Kidney (tissue), 14 donors: ENCODE data around the gene DUSP14. TPM values are rescaled to one million over a fixed set of nuclear protein-coding genes. Genes with fewer than 3 reads are reported as not detected.

Experiments
- DNase-seq, 5 donors: peaks; one replicate each; pipeline ENCODE4 v3.0.0-alpha.2; 2013 to 2020
- FAIRE-seq: peaks from 2 replicates; lab custom pipeline; 2012; peaks lifted over from hg19 to GRCh38; lab: Jason Lieb, UNC
- H3K27ac ChIP-seq, 2 donors: one replicate each; pipeline ENCODE4 v1.7.0; 2013; ENCODE audit warnings: low read depth in 2 of 2, low read length in 2 of 2, inconsistent platforms in 1 of 2
- H3K27me3 ChIP-seq: one replicate; pipeline ENCODE4 v1.7.1; 2013; ENCODE audit warnings: low read length, inconsistent platforms; ENCODE audit not compliant: control insufficient read depth, insufficient read depth
- H3K36me3 ChIP-seq, 3 donors: one replicate each; pipeline versions ENCODE4 v1.7.0 to v1.7.1; 2013; ENCODE audit warnings: low read length in 3 of 3, control low read depth in 1 of 3, inconsistent platforms in 1 of 3; ENCODE audit not compliant: insufficient read depth in 3 of 3, control insufficient read depth in 2 of 3
- H3K4me1 ChIP-seq, 3 donors: one replicate each; pipeline versions ENCODE4 v1.7.0 to v1.7.1; 2013; ENCODE audit warnings: low read length in 3 of 3, inconsistent platforms in 1 of 3, low read depth in 1 of 3; ENCODE audit not compliant: control insufficient read depth in 2 of 3, insufficient read depth in 2 of 3
- H3K4me3 ChIP-seq, 3 donors: one replicate each; pipeline versions ENCODE4 v1.7.0 to v1.8.1; 2013; ENCODE audit warnings: low read length in 3 of 3, control low read depth in 1 of 3, inconsistent platforms in 1 of 3
- H3K9ac ChIP-seq, 3 donors: one replicate each; pipeline versions ENCODE4 v1.7.0 to v1.7.1; 2013; ENCODE audit warnings: low read length in 3 of 3, control low read depth in 1 of 3, inconsistent platforms in 1 of 3
- H3K9me3 ChIP-seq, 3 donors: one replicate each; pipeline versions ENCODE4 v1.7.0 to v1.7.1; 2013; ENCODE audit warnings: low read length in 3 of 3, control low read depth in 1 of 3, inconsistent platforms in 1 of 3; ENCODE audit not compliant: control insufficient read depth in 2 of 3, insufficient read depth in 1 of 3
- intact Hi-C: fragments of 100-400 bp; cut with DNase I; formaldehyde crosslinking; loops from one replicate; pipeline ENCODE4 v1.11.1; 2022
- polyA plus RNA-seq: library from polyadenylated mRNA; stranded (reverse); fragments of 350-450 nt; fragmentation: Illumina TruSeq; extraction: RNeasy Lipid Tissue Mini Kit (QIAGEN cat#74804); gene quantifications from one replicate; pipeline ENCODE4 v1.2.3, GENCODE V29; 2014; ENCODE audit warnings: low read depth, low replicate concordance; ENCODE audit not compliant: insufficient read depth
- total RNA-seq: library from RNA; stranded (reverse); fragmentation: NEBNext Ultra II Directional; extraction: Animal tissue kit (Norgen Biotek cat#: 25700); gene quantifications from one replicate; pipeline ENCODE4 v1.2.1, GENCODE V29; 2021
- TF ChIP-seq, protein P1 (sequence below): IDR thresholded peaks from 3 replicates; pipeline ENCODE4 v1.5.1; 2012; ENCODE audit warnings: mild to moderate bottlenecking, moderate library complexity, borderline replicate concordance; ENCODE audit not compliant: insufficient read depth; ENCODE audit errors: extremely low read depth
- donor health status: control.
- donor health status: control.
- donor health status: control.
- donor health status: control.
- donor health status: control.
- donor health status: DM: yes; HTN: yes; CAD: no.
- donor health status: Normal renal cell carcinoma (clear cell type).

The DUSP14 gene
- total and polyA plus RNA-seq, 2 donors from 2014 or later, result 9.7 to 13.4 TPM

- intact Hi-C loops, result no loop called here
- DNase-seq (no peak), FAIRE-seq (no peak)
- Histone ChIP-seq H3K4me3 (no peak overlapping the region), H3K4me1 (peaks cover 0 to 6% (median 0%) of the 10 kb centered on the region in 3 donors), H3K27ac (no peak overlapping the region), H3K9me3 (no peaks in the 10 kb centered on the region), H3K36me3 (peaks cover 2 to 27% (median 8%) of the 10 kb centered on the region in 3 donors), H3K9ac (no peak overlapping the region), H3K27me3 (no peaks in the 10 kb centered on the region)
- TF ChIP-seq, protein P1, sequence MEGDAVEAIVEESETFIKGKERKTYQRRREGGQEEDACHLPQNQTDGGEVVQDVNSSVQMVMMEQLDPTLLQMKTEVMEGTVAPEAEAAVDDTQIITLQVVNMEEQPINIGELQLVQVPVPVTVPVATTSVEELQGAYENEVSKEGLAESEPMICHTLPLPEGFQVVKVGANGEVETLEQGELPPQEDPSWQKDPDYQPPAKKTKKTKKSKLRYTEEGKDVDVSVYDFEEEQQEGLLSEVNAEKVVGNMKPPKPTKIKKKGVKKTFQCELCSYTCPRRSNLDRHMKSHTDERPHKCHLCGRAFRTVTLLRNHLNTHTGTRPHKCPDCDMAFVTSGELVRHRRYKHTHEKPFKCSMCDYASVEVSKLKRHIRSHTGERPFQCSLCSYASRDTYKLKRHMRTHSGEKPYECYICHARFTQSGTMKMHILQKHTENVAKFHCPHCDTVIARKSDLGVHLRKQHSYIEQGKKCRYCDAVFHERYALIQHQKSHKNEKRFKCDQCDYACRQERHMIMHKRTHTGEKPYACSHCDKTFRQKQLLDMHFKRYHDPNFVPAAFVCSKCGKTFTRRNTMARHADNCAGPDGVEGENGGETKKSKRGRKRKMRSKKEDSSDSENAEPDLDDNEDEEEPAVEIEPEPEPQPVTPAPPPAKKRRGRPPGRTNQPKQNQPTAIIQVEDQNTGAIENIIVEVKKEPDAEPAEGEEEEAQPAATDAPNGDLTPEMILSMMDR, result no peak
Measured at GRCh38 chr17:37553401-37553966, 63.8 kb downstream of the DUSP14 start.

DNA sequence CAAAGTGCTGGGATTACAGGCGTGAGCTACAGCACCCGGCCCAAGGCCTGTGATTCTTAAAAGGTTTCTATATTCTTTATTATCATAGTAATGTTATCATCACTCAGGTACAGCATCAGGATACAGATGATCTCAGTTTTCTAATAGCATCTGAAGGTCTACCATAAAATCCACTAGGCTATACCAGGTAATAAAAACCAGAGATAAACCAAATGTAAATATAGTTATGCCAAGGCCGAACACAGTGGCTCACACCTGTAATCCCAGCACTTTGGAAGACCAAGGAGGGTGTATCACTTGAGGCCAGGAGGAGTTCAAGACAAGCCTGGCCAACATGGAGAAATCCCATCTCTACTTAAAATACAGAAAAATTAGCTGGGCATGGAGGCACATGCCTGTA lies 65.7 kb downstream of the DUSP14 start:
- H3K27me3 ChIP-seq, result no peaks in the 10 kb centered on the region
- FAIRE-seq (no peak), DNase-seq (no peak)
- H3K36me3 ChIP-seq, result peaks cover 6 to 41% (median 8%) of the 10 kb centered on the region in 3 donors
- no peak overlapping the region for H3K9ac ChIP-seq
- TF ChIP-seq, protein P1, result no peak
- H3K9me3 ChIP-seq, result no peaks in the 10 kb centered on the region
- H3K27ac ChIP-seq, result no peak overlapping the region
- no peak overlapping the region for H3K4me3 ChIP-seq
- peaks cover 0 to 3% (median 0%) of the 10 kb centered on the region in 3 donors for H3K4me1 ChIP-seq
- intact Hi-C loops, result no loop called here

- intact Hi-C loops, result no loop called here
- Histone ChIP-seq H3K9ac (no peak overlapping the region), H3K4me3 (no peak overlapping the region), H3K27ac (no peak overlapping the region), H3K4me1 (no peaks in the 10 kb centered on the region), H3K9me3 (no peaks in the 10 kb centered on the region), H3K36me3 (peaks cover 6 to 41% (median 8%) of the 10 kb centered on the region in 3 donors), H3K27me3 (no peaks in the 10 kb centered on the region)
- no peak for FAIRE-seq
- TF ChIP-seq, protein P1, result no peak
- no peak for DNase-seq
Measured at GRCh38 chr17:37557482-37557881, 67.8 kb downstream of the DUSP14 start.

DNA sequence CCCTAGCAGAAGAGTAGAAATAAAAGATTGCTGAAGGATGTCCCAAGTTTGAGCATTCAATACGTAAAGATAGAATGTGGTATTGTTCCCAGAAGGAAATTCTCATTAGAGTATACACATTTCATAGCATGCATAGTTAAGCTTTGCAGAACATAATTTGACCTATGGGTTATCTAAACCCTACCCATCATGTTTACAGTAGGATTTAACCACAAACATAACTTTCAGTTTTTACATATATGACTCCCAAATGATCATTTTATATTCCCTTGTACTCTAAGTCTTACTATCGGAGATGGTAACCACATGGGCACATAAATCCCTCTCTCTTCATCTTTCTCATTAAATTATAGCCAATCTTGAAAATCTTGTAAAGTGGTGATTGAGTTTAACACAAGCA lies 68.6 kb downstream of the DUSP14 start:
- Histone ChIP-seq H3K27me3 (no peaks in the 10 kb centered on the region), H3K36me3 (peaks cover 4 to 34% (median 6%) of the 10 kb centered on the region in 3 donors), H3K9ac (no peak overlapping the region), H3K27ac (no peak overlapping the region), H3K4me3 (no peak overlapping the region), H3K4me1 (no peaks in the 10 kb centered on the region), H3K9me3 (no peaks in the 10 kb centered on the region)
- no peak for FAIRE-seq
- intact Hi-C loops, result no loop called here
- TF ChIP-seq, protein P1, result no peak
- no peak for DNase-seq
